WTC11 (cell line): ENCODE data around the gene TIGD3.

ENCODE experiments used
- CBFB ChIP-seq: sonication (generic); formaldehyde crosslinking; IDR thresholded peaks from 2 replicates; pipeline ENCODE4 v1.8.1; 2022; ENCODE audit warnings: mild to moderate bottlenecking, low read depth, missing genetic modification reagents
- IRF2 ChIP-seq: sonication (generic); formaldehyde crosslinking; IDR thresholded peaks from 2 replicates; pipeline ENCODE4 v1.8.0; 2022; ENCODE audit warnings: low read depth, missing genetic modification reagents, borderline replicate concordance
- NFYB ChIP-seq: sonication (generic); formaldehyde crosslinking; conservative IDR thresholded peaks from 2 replicates; pipeline ENCODE4 v1.8.0; 2022; ENCODE audit warnings: low read depth, missing genetic modification reagents
- ZNF121 ChIP-seq: sonication (generic); formaldehyde crosslinking; IDR thresholded peaks from 2 replicates; pipeline ENCODE4 v1.8.0; 2023; ENCODE audit warnings: missing genetic modification reagents
- TF ChIP-seq, protein P1 (sequence below): fragments of 200-600 bp; IDR thresholded peaks from 2 replicates; pipeline ENCODE4 v1.8.0; 2022; ENCODE audit warnings: antibody characterized with exemption

DNA sequence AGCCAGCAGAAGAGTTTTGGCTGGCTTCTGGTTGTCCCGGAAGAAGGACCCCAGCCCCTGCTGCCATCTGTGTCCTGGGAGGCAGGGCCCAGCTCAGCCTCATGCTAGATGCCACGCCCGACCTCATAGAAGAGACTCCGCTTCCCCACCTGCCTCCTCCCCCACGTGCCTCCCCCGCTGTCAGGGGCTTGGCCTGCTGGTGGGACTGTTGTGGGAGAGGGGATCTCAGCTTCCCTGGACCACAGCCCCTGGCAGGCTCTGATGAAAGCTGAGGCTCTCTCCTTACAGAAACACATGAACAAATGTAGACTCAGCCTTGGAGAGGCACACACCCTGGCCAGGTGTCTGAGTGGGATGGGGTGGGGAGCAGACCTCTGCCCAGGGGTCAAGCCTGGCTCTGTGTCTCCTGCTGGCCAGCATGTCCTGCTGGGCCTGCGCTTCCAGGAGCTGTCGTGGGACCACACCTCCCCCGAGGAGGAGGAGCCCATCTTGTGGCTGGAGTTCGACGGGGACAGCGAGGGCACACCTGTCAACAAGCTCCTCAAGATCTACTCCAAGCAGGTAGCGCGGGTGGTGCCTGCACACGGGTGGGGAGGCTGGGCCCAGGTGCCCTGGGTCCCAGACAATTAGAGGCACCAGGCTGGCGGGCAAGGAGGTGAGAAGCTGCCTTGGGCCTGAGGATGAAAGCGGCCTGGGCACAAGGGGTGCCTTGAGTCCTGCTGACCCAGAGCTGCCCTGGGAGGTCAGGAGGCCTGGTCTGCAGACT lies 45.9 kb downstream of the TIGD3 start:
- TF ChIP-seq ZNF121 (no peak), IRF2 (CRISPR knock-in tag) (no peak), NFYB (CRISPR knock-in tag) (no peak), CBFB (no peak)
- TF ChIP-seq, protein P1, sequence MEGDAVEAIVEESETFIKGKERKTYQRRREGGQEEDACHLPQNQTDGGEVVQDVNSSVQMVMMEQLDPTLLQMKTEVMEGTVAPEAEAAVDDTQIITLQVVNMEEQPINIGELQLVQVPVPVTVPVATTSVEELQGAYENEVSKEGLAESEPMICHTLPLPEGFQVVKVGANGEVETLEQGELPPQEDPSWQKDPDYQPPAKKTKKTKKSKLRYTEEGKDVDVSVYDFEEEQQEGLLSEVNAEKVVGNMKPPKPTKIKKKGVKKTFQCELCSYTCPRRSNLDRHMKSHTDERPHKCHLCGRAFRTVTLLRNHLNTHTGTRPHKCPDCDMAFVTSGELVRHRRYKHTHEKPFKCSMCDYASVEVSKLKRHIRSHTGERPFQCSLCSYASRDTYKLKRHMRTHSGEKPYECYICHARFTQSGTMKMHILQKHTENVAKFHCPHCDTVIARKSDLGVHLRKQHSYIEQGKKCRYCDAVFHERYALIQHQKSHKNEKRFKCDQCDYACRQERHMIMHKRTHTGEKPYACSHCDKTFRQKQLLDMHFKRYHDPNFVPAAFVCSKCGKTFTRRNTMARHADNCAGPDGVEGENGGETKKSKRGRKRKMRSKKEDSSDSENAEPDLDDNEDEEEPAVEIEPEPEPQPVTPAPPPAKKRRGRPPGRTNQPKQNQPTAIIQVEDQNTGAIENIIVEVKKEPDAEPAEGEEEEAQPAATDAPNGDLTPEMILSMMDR, result no peak
